GM19025 (cell line): Measurements from ENCODE around the gene USP25.

ENCODE experiments used
- ATAC-seq: cut with Tn5 transposase; IDR thresholded peaks from one replicate; pipeline ENCODE4 v1.9.1; 2021; ENCODE audit warnings: mild to moderate bottlenecking, low read depth, moderate library complexity; ENCODE audit not compliant: unreplicated experiment

Gene USP25

DNA sequence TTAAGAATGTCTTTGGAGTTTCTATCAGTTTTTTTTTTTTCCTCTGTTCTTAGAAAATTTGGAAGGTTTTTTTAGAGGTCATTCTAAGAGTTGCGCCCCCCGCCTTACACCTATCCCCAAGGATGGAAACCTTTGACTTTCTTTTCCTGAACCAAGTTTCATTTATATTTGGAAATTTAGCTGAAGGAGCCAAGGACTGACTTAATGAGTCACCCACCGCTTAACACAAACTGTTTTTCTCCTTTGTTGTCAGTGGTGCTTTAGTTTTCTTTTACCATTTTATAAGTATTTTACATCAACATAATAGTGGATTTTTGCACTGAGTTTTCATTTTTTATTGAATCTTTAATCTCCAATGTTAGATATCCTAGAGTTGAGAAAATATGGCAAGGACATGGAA, 25.3 kb downstream of the USP25 start:
- no peak for ATAC-seq

DNA sequence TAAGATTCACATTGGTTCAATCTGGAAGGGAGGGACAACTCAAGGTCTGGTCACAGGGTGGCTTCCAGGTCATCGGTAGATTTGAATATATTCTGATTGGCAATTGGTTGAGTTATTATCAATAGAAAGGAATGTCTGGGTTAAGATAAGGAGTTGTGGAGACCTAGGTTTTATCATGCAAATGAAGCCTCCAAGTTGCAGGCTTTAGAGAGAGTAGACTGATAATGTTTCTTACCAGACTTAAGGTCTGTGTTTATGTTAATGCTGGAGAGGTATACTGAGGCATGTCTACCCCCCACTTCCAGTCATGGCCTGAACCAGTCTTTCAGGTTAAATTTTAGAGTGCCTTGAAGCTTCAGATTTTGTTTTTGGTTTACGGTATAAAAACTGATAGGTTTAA, 29.7 kb downstream of the USP25 start:
- ATAC-seq: no peak

DNA sequence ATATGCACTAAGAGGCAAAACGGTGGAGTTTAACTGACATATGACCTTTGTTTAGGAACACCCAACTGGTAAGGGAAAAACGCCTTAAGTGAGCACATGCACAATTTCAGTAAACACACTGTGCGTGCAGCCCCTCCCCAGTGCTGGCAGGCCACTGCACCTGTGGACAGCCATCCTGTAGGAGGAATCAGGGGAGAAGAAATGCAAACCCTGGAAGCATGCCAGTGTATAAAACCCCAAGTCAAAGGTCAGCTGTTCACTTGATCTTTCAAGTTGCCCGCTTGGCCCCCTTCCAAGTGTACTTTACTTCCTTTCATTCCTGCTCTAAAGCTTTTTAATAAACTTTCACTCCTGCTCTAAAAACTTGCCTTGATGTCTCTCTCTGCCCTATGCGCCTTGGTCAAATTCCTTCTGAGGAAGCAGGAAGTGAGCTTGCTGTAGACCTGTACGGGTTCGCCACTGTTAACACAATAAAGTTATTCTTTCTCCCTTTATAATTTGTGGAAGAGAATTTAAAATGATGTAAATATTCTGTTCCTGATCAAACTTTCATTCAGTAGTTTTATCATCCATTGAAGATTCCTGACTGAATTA, 31.8 kb downstream of the USP25 start:
- no peak for ATAC-seq

DNA sequence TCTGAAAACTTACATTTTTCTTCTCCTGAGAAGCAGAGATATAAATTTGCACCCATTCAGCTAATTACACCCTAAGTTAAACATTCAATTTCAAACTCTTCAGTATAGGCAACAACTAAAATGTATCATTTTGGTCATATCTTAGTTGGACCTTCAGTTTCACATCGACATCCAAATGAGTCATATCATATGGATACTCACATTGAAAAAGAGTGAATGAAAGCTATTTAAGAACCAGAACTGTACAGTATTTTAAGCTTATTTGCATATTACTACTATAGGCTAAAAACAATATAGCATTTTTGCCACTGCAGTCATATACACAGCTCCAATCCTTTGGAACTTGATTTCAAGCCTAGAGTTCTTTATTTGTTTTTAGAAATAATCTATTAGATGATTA, 33.6 kb downstream of the USP25 start:
- ATAC-seq: no peak

DNA sequence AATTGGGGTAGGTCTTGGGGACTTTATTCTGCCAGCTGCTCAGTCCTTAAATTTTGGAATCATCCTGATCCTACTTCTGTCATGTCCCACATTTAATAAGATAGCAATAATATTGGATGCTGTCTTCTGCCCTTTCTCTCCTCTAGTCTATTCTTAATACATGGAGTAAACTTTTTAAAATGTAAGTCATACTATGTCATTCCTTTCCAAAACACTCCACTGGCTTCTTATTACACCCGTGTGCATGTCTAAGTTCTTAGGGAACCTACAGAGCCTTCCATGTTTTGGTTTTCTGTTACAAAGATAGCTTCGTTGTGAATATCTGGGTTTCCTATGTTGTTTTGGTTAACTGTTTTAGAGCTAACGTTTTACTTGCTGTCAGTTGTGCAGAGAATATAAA, 35.1 kb downstream of the USP25 start:
- no peak for ATAC-seq

DNA sequence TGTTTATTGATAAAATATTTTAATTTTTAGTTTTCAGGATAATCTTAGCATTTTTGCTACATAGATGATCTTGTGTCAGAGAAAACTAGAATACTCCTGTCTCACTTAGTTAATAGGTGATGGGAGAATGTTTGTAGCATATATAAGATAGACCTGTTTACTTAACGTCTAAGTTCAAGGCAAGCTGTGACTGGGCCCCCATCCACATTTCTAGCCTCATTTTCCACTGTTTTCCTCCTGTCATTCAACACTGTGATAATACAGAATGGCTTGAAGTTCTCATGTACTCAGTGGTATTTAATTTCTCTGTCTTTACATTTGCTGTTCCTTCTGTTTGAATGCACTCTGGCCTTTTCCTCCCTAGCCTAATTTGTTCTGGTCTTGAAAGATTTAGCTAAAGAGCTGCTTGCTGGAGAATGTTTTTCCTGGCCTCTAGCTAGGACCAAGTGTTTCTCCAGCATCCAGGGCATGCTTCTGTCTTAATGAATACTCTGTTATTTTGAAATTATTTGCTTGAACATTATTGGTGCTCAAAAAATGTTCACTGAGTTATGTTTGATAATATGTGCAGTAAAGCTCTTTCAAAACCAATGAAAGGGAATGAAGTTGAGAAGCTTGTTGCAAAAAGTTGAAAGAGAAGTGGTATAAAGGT, 37.3 kb downstream of the USP25 start:
- no peak for ATAC-seq

DNA sequence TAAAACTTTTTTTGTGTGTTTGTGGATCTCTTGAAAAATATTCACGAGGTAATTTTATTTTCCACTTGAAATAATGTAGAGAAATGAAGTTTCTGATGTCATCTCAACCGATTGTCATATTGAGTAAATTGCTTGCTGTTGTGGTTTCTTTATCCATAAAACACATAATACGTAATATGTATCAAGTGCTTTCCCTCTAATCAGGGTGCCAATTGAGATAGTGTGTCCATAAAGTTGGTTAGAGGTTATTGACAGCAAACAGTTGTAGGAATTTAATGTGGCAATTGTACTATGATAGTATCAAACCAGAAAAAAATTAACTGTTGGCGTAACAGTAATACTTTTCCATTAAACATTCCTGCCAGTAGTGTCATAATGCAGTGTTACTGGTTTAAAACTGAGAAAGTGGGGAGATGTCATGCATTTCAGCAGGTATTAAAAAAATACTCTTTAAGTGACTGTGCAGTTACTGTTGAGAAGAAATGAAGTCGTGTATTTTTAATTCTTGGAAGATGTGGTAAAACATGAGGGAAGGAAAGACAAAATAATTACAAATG, 38.3 kb downstream of the USP25 start:
- ATAC-seq: no peak

DNA sequence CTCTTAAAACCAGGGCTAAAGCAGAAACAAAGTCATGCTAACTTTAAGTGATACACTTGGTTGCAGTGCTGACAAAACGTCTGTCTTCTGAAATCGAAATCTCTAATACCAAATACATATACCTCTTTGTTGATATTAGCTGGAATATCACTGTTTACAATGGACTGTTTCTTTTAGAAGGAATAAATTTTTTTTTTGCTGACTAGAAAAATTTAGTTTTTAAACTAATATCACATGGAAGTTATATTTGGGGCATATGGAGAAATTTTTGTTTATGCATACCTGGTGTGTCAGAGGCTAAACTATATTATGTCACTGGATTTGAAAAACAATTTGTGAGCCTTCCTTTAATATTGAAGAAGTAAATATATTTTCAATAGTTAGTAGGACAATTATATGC, 39.1 kb downstream of the USP25 start:
- no peak for ATAC-seq

DNA sequence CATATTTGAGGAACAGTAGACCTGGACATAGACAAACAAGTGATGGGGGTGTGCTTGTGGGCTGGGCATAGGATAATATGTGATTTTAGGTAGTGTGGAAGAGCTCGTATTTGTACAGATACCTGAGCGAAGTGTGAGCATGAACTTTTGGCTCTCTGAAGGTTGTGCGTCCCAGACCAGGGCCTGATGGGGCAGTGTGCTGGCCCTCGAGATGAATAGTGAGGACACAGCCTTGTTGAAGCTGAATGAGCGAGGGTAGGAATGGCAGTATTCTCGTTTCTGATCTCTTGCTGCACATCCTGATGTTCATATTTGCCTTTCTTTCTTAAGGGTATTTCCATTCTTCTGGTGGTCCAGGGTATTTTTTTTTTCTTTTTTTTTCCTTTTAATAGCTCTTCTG, 41.5 kb downstream of the USP25 start:
- ATAC-seq: no peak

DNA sequence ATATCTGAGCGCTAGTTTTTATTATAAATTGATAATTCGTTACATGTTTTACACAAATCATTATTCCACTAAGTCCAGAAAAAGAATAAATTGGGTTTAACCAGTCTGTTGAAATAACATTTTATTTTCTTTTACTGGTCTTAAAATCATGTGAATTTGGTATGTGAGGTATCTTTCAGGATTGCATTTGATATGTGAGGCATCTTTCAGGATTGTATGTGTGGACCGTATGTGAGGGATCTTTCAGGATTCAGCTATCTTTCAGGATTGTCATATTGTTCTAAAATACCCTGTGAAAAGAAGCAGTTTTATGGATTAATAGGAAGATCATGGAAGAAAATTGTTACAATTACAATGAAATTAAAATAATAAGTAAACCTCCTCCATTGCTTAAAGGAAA, 42.9 kb downstream of the USP25 start:
- ATAC-seq: no peak

DNA sequence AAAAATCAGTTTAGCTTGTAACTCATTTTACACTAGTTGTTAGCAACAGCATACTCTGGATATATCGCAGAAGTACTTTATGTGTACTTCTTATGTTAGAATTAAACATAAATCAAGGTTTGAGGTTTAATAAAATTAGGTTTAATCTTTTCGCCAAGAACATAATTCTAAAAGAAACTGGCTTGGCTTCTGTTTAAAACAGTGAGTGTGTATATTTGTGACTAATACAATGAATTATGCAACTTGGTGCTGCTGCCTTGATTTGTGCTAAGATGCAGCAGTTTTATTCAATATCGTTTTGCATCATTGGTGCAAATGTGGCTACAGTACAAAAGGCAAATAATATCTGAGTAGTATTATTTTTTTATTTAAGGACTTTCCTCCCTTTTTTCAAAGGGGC, 44.8 kb downstream of the USP25 start:
- ATAC-seq: no peak

DNA sequence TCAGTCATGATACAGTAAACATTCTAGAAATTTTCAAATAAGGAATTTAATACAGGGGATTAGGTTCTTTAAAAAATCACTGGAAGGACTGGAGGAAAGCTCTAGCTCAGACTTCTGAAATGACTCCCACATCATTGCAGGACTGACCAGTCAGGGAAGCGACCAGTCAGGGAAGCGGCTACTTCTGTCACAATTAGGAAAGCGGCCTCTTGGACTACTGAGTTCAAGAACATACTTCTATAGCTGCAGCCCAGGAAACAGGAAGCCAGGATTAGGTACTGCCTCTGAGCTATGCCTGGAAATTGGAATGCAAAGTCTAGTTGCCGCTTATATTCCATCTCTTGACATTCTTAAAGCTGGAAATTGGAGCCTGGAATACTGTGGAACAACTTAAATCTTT, 45.5 kb downstream of the USP25 start:
- no peak for ATAC-seq

DNA sequence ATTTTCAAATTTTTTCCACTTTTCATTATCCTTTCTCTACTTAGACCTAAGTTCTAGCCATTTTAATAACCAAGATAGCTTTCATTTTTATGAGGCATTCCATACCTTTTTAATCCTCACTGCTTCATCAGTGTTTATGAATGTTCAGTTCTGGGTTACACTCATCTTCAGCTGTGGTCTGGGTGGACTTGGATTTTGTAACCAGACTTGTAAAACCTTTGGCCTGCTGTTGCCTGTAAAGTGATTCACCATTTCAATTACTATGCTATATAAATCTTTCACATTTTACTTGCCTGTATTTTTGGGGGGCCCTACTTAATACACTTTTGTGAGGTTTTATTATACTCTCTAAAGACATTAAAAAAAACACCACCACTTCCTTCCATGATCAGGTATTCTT, 46.2 kb downstream of the USP25 start:
- ATAC-seq: no peak

DNA sequence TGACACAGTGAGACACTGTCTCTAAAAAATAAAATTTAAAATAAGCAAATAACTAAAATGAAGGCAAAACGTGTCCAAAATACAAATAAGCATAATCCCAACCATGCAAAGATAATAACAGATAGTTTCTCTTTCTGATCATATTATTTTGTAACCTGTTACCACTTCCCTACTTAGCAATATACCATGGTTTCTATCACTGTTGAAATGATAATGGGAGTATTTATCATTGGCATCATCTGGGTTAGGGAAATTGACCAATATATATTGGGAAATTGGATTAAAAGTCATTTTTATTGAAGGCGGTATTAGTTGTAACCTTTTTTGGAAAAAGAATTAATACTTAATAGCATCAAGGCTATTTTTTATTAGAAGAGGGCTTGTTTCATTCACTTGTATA, 47.0 kb downstream of the USP25 start:
- ATAC-seq: no peak

DNA sequence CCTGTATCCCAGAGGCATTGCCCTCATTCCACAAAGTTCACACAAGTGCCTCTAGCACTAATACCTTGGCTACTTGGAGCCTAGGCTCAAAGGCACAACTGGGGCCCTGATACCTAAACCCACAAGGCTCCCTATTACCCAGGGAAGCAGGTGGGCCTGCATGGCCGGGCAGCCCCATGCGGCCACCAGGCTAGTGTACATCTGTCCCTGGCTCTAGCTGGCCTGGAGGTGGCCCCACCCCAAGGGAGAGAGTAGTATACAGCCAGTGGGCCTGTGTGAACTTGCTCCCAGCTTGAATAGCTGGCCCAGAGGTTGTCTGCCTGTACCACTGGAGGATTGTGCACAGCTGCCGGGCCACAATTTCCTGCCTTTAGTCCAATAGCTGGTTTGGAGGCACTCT, 52.2 kb downstream of the USP25 start:
- ATAC-seq: no peak

DNA sequence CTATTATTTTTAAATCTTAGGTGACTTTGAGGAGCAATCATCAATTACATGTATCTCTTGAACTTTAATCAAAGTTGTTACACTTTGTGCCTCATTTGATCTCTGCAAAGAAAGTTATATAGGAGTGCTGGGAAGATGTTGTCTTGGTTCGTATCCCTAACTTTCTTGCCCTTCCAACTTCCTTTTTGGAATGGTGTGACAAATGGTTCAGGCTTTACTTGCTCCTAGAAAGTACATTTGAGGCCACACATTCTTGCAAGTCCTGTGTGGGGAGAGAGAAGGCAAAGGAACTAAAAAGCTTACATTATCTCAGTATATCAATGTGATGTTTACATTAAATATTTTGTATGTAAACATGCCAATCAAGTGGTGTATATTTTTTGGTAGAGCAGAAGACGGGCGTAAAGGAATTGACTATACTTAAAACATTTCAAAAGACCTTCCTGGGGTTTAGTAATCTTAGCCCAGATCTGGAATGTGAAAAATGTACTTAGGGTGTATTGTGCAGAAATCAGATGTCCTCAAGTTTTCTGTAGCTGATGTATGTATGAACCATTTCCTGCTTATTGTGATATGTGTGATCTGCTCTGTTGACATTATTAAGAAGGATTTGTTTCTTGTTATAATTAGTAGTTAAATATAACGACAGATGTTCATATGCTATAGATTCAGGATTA, 59.2 kb downstream of the USP25 start:
- ATAC-seq: no peak

DNA sequence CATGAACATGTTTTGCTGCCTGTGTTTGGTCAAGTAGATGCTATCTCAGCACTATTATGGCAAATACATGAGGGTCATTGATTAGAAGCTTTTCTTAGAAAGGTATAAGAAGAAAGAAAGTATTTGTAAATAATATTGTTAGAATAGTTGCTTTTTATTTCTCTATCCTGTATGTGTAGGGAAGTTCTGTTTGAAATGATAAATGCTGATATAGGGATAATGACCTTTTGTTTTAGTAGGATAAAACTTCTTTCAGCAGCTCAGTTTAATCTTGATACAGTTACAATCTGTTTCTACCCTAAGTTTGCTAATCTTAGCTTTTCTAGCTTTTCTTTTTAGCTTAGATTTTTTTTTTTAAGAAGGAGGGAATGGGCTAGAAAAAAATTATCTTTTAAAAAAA, 63.3 kb downstream of the USP25 start:
- ATAC-seq: no peak

DNA sequence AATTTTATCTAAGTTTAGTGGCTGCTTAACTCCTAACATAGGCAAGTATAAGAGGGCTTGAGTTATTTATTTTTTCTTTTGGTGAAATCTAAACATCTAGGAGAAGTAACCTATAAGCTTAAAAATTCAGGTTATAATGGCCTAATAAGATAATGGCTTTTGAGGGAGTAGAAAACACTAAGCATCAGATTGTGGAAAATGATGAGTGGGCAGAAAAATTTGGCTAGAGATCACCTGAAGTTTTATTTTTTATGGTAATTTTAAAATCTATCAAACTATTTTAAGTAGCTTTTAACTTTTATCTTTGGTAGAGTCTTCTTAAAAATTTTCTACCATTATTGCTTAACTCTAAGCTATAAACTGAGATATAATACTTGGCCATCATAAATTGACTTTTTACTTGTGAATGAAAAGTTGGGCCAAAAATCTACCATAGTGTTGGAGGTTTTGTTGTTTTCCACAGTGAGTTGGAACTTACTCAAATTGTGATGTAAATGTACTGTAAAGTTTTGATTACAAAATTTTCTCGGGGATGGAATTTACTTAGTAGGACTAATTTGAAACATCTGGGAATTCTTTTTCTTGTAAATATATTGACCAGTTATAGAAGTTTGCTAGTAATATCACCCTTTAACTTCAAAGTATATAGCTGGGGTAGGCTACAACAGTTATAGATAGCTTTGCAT, 63.9 kb downstream of the USP25 start:
- ATAC-seq: no peak

DNA sequence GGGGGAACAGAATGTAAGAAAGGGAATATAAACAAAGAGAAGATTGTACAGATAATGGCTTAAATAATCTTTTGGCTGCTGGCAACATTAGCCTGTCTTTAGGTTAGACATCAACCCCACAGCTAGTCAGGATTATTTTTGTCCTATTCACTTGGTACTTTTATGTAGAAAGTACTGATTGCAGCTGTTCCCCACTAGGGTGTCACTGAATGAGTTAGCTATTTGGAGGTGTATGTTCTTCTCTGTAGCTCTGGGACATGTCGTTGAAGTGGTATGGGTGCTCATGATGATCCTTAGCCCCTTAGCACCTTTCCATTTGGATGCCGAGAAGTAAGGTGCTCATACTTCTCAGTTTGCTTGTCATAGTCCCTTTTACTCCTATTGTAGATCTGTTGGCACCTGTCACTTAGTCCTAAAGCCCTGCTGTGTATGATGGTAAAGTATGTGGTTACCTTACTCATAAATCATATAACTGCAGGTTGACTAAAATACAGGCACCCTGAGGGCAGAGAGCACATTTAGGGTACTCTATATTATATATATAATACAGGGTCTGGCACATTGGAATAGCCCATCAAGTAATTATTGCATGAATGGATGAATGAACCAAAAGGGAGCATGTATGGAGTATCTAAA, 64.6 kb downstream of the USP25 start:
- ATAC-seq: no peak

DNA sequence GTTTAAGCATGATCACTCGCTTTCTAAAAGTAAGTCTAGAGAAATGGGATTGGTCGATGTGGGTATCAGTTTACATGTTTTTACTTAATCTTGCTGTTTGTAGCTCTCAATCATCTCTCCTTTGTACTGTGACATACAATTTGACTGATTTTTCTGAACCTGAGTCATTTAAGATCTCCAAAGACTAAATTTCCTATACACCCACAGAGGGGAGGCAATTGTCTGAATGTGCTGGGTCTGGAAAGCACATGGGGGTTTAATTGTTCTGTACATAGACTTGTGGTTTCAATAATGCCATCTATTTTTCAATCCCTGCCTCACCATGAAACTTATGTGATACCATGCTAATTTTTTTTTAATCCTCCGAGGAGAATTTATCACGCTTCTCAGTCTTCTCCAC, 65.8 kb downstream of the USP25 start:
- no peak for ATAC-seq
